PC-3 (cell line): ENCODE data around the gene GMPPB. TPM values are rescaled to one million over a fixed set of nuclear protein-coding genes. Genes with fewer than 3 reads are reported as not detected.
A peak's percentile ranks its signal among the peaks of the same experiment; 100 is the strongest.

Experiments used
- ATAC-seq: fragments of 200-7000 bp; cut with Tn5 transposase; 2 replicates; pipeline ENCODE4 v1.9.1; 2020; ENCODE audit warnings: mild to moderate bottlenecking, moderate library complexity
- BruUV-seq: library from RNA; stranded (reverse); fragments of 400-500 nt; replicated peaks from 2 replicates; lab custom pipeline; 2021; lab: Mats Ljungman, UMichigan
- CTCF ChIA-PET: fragments of 300-600 bp; sonication (Branson Sonifier 250); formaldehyde crosslinking; loops from one replicate; lab custom pipeline; 2022; ENCODE audit warnings: antibody characterized with exemption; lab: Charles Lee
- POLR2A ChIA-PET: fragments of 300-600 bp; sonication (Branson Sonifier 250); formaldehyde crosslinking; loops from one replicate; lab custom pipeline; 2022; ENCODE audit warnings: antibody characterized with exemption; ENCODE audit not compliant: unreplicated experiment; lab: Charles Lee
- DNase-seq: peaks from one replicate; pipeline ENCODE4 v3.0.0-alpha.2; 2015
- H2AFZ ChIP-seq: fragments of 300-600 bp; sonication (generic); 2 replicates; pipeline ENCODE4 v1.6.0; 2016; ENCODE audit warnings: antibody characterized with exemption, low read length
- H3F3A ChIP-seq: fragments of 300-600 bp; sonication (generic); one replicate; pipeline ENCODE4 v1.6.0; 2017; ENCODE audit warnings: antibody characterized with exemption, low read length, control low read depth, mild to moderate bottlenecking; ENCODE audit not compliant: unreplicated experiment
- H3K27ac ChIP-seq: fragments of 300-600 bp; sonication (generic); 2 replicates; pipeline ENCODE4 v1.5.1; 2016; ENCODE audit warnings: mild to moderate bottlenecking, low read length
- H3K27me3 ChIP-seq: fragments of 300-600 bp; sonication (generic); 2 replicates; pipeline ENCODE4 v1.6.1; 2016; ENCODE audit warnings: low read length, mixed read lengths
- H3K36me3 ChIP-seq: fragments of 300-600 bp; sonication (generic); 2 replicates; pipeline ENCODE4 v1.6.1; 2016; ENCODE audit warnings: low read depth, mixed run types, low read length, mixed read lengths
- H3K4me1 ChIP-seq: fragments of 300-600 bp; sonication (generic); 2 replicates; pipeline ENCODE4 v1.5.1; 2016; ENCODE audit warnings: low read length; ENCODE audit not compliant: insufficient read depth
- H3K4me2 ChIP-seq: fragments of 300-600 bp; sonication (generic); 2 replicates; pipeline ENCODE4 v1.6.0; 2016; ENCODE audit warnings: low read length
- H3K4me3 ChIP-seq: fragments of 300-600 bp; sonication (generic); 2 replicates; pipeline ENCODE4 v1.5.1; 2016; ENCODE audit warnings: mild to moderate bottlenecking, low read length, mixed read lengths
- H3K79me2 ChIP-seq: fragments of 300-600 bp; sonication (generic); 2 replicates; pipeline ENCODE4 v1.6.1; 2017; ENCODE audit warnings: low read length, mixed read lengths
- H3K9ac ChIP-seq: fragments of 300-600 bp; sonication (generic); 2 replicates; pipeline ENCODE4 v1.6.0; 2016; ENCODE audit warnings: mild to moderate bottlenecking, low read length
- H3K9me2 ChIP-seq: fragments of 300-600 bp; sonication (generic); replicated peaks from 2 replicates; pipeline ENCODE4 v1.6.1; 2016; ENCODE audit warnings: mixed run types, low read length, mixed read lengths
- H3K9me3 ChIP-seq: fragments of 300-600 bp; sonication (generic); 2 replicates; pipeline ENCODE4 v1.6.1; 2016; ENCODE audit warnings: low read length, mixed read lengths
- H4K20me1 ChIP-seq: fragments of 300-600 bp; sonication (generic); 2 replicates; pipeline ENCODE4 v1.6.1; 2016; ENCODE audit warnings: low read length, mixed read lengths
- CTCF ChIP-seq: fragments of 300-600 bp; sonication (generic); conservative IDR thresholded peaks from 2 replicates; pipeline ENCODE4 v1.5.1; 2017; ENCODE audit warnings: antibody characterized with exemption, low read depth, mild to moderate bottlenecking, low read length
- EZH2 ChIP-seq: fragments of 300-600 bp; sonication (generic); IDR thresholded peaks from one replicate; pipeline ENCODE4 v1.6.1; 2017; ENCODE audit warnings: antibody characterized with exemption, mild to moderate bottlenecking, low read length; ENCODE audit not compliant: unreplicated experiment
- EZH2phosphoT487 ChIP-seq: fragments of 300-600 bp; sonication (generic); IDR thresholded peaks from 2 replicates; pipeline ENCODE4 v1.6.1; 2018; ENCODE audit warnings: mild to moderate bottlenecking, antibody characterized with exemption, low read length, borderline replicate concordance
- intact Hi-C: fragments of 100-400 bp; cut with micrococcal nuclease; formaldehyde crosslinking; loops from 2 replicates; pipeline ENCODE4 v1.9.0; 2023
- total RNA-seq: library from RNA; depleted of rRNA; stranded (reverse); fragments of >200 nt; gene quantifications from 2 replicates; pipeline ENCODE4 v1.2.3, GENCODE V29; 2014

GMPPB gene
- total RNA-seq, 1 experiment from 2014 or later = 69.5 TPM

- Histone ChIP-seq H3K9me3 (no peaks in the 10 kb centered on the region), H3K4me3 (no peak overlapping the region), H3K27me3 (no peaks in the 10 kb centered on the region), H3K4me2 (no peak overlapping the region), H3K36me3 (peaks cover 5% of the 10 kb centered on the region; the same call in 1 of the 2 replicates), H3K79me2 (no peaks in the 10 kb centered on the region), H2AFZ (no peak overlapping the region), H3K27ac (no peak overlapping the region), H3K9me2 (no peaks in the 10 kb centered on the region), H3F3A (no peaks in the 10 kb centered on the region), H3K4me1 (no peaks in the 10 kb centered on the region), H3K9ac (no peak overlapping the region), H4K20me1 (no peaks in the 10 kb centered on the region)
- BruUV-seq = no TSS peak
- ATAC-seq = no peak
- no peak for TF ChIP-seq EZH2
- TF ChIP-seq CTCF = peak; percentile 46
- no peak for DNase-seq
- ChIA-PET CTCF (interaction anchor here (0.5 to 1.1 kb wide), 4 partner anchors 86 to 280 kb away, joined by 3 to 10 read pairs (median 4); partner anchors contain the start of gene IP6K1), POLR2A (interaction anchor here (0.7 kb wide), 1 partner anchor 102 kb away, joined by 5 read pairs; no protein-coding TSS in a partner anchor)
- intact Hi-C loops = no loop called here
These were observed 23.2 kb downstream of the GMPPB start for GRCh38 chr3:49700453-49701128.

- ATAC-seq = no peak
- CTCF ChIA-PET = no interaction called here
These were observed 23.7 kb downstream of the GMPPB start for GRCh38 chr3:49700014-49700413.

More at GRCh38 chr3:49700014-49700413, 23.7 kb downstream of the GMPPB start:
- Histone ChIP-seq H3K27ac (no peak overlapping the region), H3K4me1 (no peaks in the 10 kb centered on the region), H3K4me2 (no peak overlapping the region), H4K20me1 (no peaks in the 10 kb centered on the region), H3F3A (no peaks in the 10 kb centered on the region), H3K4me3 (no peak overlapping the region), H2AFZ (no peak overlapping the region), H3K9me2 (no peaks in the 10 kb centered on the region), H3K36me3 (peaks cover 3% of the 10 kb centered on the region; the same call in 1 of the 2 replicates), H3K27me3 (no peaks in the 10 kb centered on the region), H3K9ac (no peak overlapping the region), H3K79me2 (no peaks in the 10 kb centered on the region), H3K9me3 (no peaks in the 10 kb centered on the region)
- TF ChIP-seq EZH2phosphoT487 (no peak), EZH2 (no peak), CTCF (no peak)
- no TSS peak for BruUV-seq
- no peak for DNase-seq
- intact Hi-C loops = no loop called here
- POLR2A ChIA-PET = no interaction called here
